HepG2 (cell line): Measurements from ENCODE around the gene SCAPER. TPM values are rescaled to one million over a fixed set of nuclear protein-coding genes. Genes with fewer than 3 reads are reported as not detected.

ENCODE experiments used
- ATAC-seq: fragments of 200-7000 bp; cut with Tn5 transposase; 3 replicates; pipeline ENCODE4 v1.9.1; 2020; ENCODE audit warnings: mild to moderate bottlenecking, moderate library complexity
- BruUV-seq: library from RNA; stranded (reverse); fragments of 400-500 nt; replicated peaks from 2 replicates; lab custom pipeline; 2021; lab: Mats Ljungman, UMichigan
- CTCF ChIA-PET: fragments of 300-600 bp; formaldehyde crosslinking; extraction: SDS; loops from one replicate; lab custom pipeline; 2021; ENCODE audit warnings: low total read pairs, inconsistent platforms, low intra/inter-chr PET ratio; lab: Yijun Ruan, JAX
- POLR2A ChIA-PET: fragments of 350-600 bp; sonication (Branson Sonifier 250); formaldehyde crosslinking; loops from one replicate; lab custom pipeline; 2020; ENCODE audit warnings: antibody characterized with exemption, inconsistent platforms; lab: Yijun Ruan, JAX
- DNase-seq: peaks from one replicate; pipeline ENCODE4 v3.0.0-alpha.2; 2015; ENCODE audit warnings: low spot score
- FAIRE-seq: peaks from 3 replicates; lab custom pipeline; 2011; peaks lifted over from hg19 to GRCh38; lab: Jason Lieb, UNC
- H2AFZ ChIP-seq: one replicate; pipeline ENCODE4 v1.6.1; 2011; ENCODE audit warnings: low read length, inconsistent platforms
- H3K27ac ChIP-seq: fragments of 300-600 bp; 3 replicates; pipeline ENCODE4 v1.8.0; 2011; ENCODE audit warnings: mixed run types, mild to moderate bottlenecking, mixed read lengths, low read length, inconsistent platforms; ENCODE audit not compliant: insufficient read depth; ENCODE audit errors: extremely low read length
- H3K27me3 ChIP-seq, 2 experiments: fragments of 200-600 bp in 1 of 2; 2 replicates in 1 of 2; 3 replicates in 1 of 2; pipeline versions ENCODE4 v1.6.0 to v1.8.0; 2011; ENCODE audit warnings: low read length in 2 of 2, mild to moderate bottlenecking in 2 of 2, moderate library complexity in 2 of 2, inconsistent platforms in 1 of 2; ENCODE audit not compliant: insufficient read depth in 2 of 2, control insufficient read depth in 1 of 2
- H3K36me3 ChIP-seq, 2 experiments: fragments of 200-600 bp in 1 of 2; replicated peaks in 1 of 2; 2 replicates in 1 of 2; 3 replicates in 1 of 2; pipeline versions ENCODE4 v1.5.1 to v1.8.0; 2011; ENCODE audit warnings: low read length in 2 of 2, inconsistent platforms in 1 of 2; ENCODE audit not compliant: insufficient read depth in 2 of 2, control insufficient read depth in 1 of 2
- H3K4me1 ChIP-seq: 2 replicates; pipeline ENCODE4 v1.5.1; 2012; ENCODE audit warnings: low read length, inconsistent platforms; ENCODE audit not compliant: insufficient read depth
- H3K4me2 ChIP-seq: 2 replicates; pipeline ENCODE4 v1.6.0; 2011; ENCODE audit warnings: low read depth, low read length, inconsistent platforms
- H3K4me3 ChIP-seq, 3 experiments: fragments of 200-600 bp in 1 of 3; sonication (generic), shearing (Covaris generic) in 1 of 3; replicated peaks in 1 of 3; 2 replicates each; pipeline ENCODE4 v1.5.1; 2011 to 2016; ENCODE audit warnings: low read length in 3 of 3, inconsistent platforms in 2 of 3, low read depth in 2 of 3, mild to moderate bottlenecking in 2 of 3, control low read depth in 1 of 3, mixed read lengths in 1 of 3; ENCODE audit not compliant: insufficient read depth in 1 of 3
- H3K79me2 ChIP-seq: one replicate; pipeline ENCODE4 v1.6.1; 2011; ENCODE audit warnings: low read length, inconsistent platforms; ENCODE audit not compliant: insufficient read depth
- H3K9ac ChIP-seq: 2 replicates; pipeline ENCODE4 v1.6.0; 2011; ENCODE audit warnings: mild to moderate bottlenecking, low read depth, low read length, inconsistent platforms; ENCODE audit not compliant: insufficient read depth
- H3K9me3 ChIP-seq: 2 replicates; pipeline ENCODE4 v1.5.1; 2012; ENCODE audit warnings: mild to moderate bottlenecking, low read length
- H4K20me1 ChIP-seq: 2 replicates; pipeline ENCODE4 v1.6.0; 2011; ENCODE audit warnings: inconsistent platforms, mild to moderate bottlenecking, low read length, moderate library complexity; ENCODE audit not compliant: insufficient read depth
- CHD4 ChIP-seq: fragments of 200-600 bp; sonication (generic); IDR thresholded peaks from 2 replicates; pipeline ENCODE4 v1.7.0; 2017; ENCODE audit warnings: mild to moderate bottlenecking, low read length, borderline replicate concordance
- SRSF1 ChIP-seq: fragments of 200-400 bp; formaldehyde crosslinking; optimal IDR thresholded peaks from 2 replicates; pipeline ENCODE3; 2017; ENCODE audit warnings: mild to moderate bottlenecking, low read depth, low read length, moderate library complexity
- ZNF7 ChIP-seq: IDR thresholded peaks from 2 replicates; pipeline ENCODE4 v1.6.1; 2016; ENCODE audit warnings: missing biosample characterization, missing genetic modification reagents
- WGBS: methylation state at CpG from one replicate; pipeline ENCODE4 v1.1.6; 2017; ENCODE audit warnings: low lambda C conversion rate; 5-methylcytosine and 5-hydroxymethylcytosine counted together
- in situ Hi-C: cut with HindIII; loops from 2 replicates; pipeline ENCODE4 v1.10.0; 2017; ENCODE audit warnings: low pct_unique_long_range_greater_than_20kb; ENCODE audit not compliant: extremely low pct_ligation_motif_present
- intact Hi-C: fragments of 100-400 bp; cut with micrococcal nuclease; formaldehyde crosslinking; loops from one replicate; pipeline ENCODE4 v1.10.0; 2022; ENCODE audit not compliant: unreplicated experiment
- polyA plus RNA-seq, 8 experiments: library from polyadenylated mRNA; depleted of rRNA in 3 of 8; stranded (reverse) in 7 of 8; unstranded in 1 of 8; fragments of >200 nt; fragmentation: Illumina TruSeq in 4 of 8; extraction: Trizol in 4 of 8; gene quantifications; 2 replicates each; pipeline versions ENCODE4 v1.2.1 to v1.2.3, GENCODE V29; 2011 to 2016; ENCODE audit warnings: low read depth in 4 of 8, missing spikeins in 1 of 8, mixed read lengths in 1 of 8; ENCODE audit not compliant: insufficient read depth in 1 of 8
- total RNA-seq, 5 experiments: library from RNA; depleted of rRNA; stranded (reverse); fragments of >200 nt; fragmentation: Illumina TruSeq; extraction: Trizol; gene quantifications; 2 replicates each; pipeline ENCODE4 v1.2.3, GENCODE V29; 2016; ENCODE audit warnings: low read depth in 1 of 5

SCAPER gene
- total and polyA plus RNA-seq, 2 of the 13 experiments (the other 11 are each of a cell fraction or from before 2014, with no cell fraction given), result 4.3 to 10.5 TPM

DNA sequence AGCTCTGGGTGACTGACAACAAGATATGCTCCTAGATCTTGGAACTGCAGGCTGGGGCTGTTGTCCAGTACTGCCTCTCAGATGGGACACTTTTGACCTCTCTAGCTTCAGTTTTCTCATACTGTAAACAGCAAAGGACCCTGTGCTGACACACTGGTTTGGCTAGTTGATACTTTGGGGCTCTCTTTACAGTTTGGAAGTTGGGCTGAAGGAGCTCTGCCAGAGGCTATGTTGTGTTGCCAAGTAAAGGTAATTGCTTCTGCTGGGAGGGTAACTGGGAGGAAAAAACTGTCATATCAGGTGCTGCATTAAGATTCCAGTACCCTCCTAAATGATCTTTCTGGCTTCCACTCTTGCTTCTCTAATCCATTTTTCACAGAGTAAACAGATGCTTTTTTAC lies 514.6 kb downstream of the SCAPER start:
- in situ Hi-C loops, result no loop called here
- ChIA-PET POLR2A (no interaction called here), CTCF (no interaction called here)
- Histone ChIP-seq H3K4me3 (no peak overlapping the region), H3K4me1 (peaks cover 12% of the 10 kb centered on the region), H3K9ac (no peak overlapping the region), H3K79me2 (no peaks in the 10 kb centered on the region), H4K20me1 (no peaks in the 10 kb centered on the region), H3K36me3 (peaks cover 0 to 1% of the 10 kb centered on the region in 2 experiments; a peak in 1 of 5 replicates), H2AFZ (no peak overlapping the region), H3K27ac (no peak overlapping the region), H3K9me3 (no peaks in the 10 kb centered on the region)
- FAIRE-seq (no peak), ATAC-seq (no peak), DNase-seq (no peak)
- no TSS peak for BruUV-seq
- 0 out of 2 replicates have a peak, but pooled peaks have one; percentile 18 for TF ChIP-seq ZNF7 (CRISPR knock-in tag)
- TF ChIP-seq CHD4, result no peak
- TF ChIP-seq, all 625 proteins: peak for 1
- intact Hi-C loops, result no loop called here
- Histone ChIP-seq H3K27me3 (no peaks in the 10 kb centered on the region), H3K4me2 (no peak overlapping the region)

DNA sequence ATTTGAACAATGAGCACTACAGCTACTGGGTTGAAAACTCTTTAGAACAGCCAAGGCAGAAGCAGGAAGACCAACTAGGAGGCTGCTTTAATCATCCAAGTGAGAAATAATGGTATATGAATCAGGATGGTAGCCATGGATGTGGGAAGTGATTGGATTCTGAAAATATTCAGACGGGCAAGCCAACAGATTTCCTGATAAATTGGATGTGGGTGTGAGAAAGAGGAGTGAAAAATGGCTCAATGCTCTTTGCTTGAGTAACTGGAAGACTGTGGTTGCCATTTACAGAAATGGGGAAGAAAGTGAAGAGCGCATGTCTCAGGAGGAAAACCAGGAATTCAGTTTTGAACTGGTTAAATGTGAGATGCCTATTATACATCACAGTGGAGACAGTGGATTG lies 518.2 kb downstream of the SCAPER start:
- no peaks in the 10 kb centered on the region for H3K79me2 ChIP-seq
- 91% methylated on average over 2 of the region's 2 CpGs for WGBS
- no peak overlapping the region for H3K4me2 ChIP-seq
- intact Hi-C loops, result no loop called here
- H2AFZ ChIP-seq, result no peak overlapping the region
- ChIA-PET CTCF (no interaction called here), POLR2A (no interaction called here)
- no peaks in the 10 kb centered on the region for H3K27me3 ChIP-seq
- no peak for FAIRE-seq
- peaks cover 12% of the 10 kb centered on the region for H3K4me1 ChIP-seq
- ATAC-seq, result no peak
- H4K20me1 ChIP-seq, result no peaks in the 10 kb centered on the region
- no peak for TF ChIP-seq SRSF1
- no peak for DNase-seq
- H3K27ac ChIP-seq, result no peak overlapping the region
- H3K9ac ChIP-seq, result no peak overlapping the region
- in situ Hi-C loops, result no loop called here
- no peak overlapping the region for H3K4me3 ChIP-seq
- peaks cover 0 to 1% of the 10 kb centered on the region in 2 experiments; a peak in 1 of 5 replicates for H3K36me3 ChIP-seq
- no TSS peak for BruUV-seq
- no peaks in the 10 kb centered on the region for H3K9me3 ChIP-seq
